ENCODE results near the gene HOXA6.

HOXA6 gene

DNA sequence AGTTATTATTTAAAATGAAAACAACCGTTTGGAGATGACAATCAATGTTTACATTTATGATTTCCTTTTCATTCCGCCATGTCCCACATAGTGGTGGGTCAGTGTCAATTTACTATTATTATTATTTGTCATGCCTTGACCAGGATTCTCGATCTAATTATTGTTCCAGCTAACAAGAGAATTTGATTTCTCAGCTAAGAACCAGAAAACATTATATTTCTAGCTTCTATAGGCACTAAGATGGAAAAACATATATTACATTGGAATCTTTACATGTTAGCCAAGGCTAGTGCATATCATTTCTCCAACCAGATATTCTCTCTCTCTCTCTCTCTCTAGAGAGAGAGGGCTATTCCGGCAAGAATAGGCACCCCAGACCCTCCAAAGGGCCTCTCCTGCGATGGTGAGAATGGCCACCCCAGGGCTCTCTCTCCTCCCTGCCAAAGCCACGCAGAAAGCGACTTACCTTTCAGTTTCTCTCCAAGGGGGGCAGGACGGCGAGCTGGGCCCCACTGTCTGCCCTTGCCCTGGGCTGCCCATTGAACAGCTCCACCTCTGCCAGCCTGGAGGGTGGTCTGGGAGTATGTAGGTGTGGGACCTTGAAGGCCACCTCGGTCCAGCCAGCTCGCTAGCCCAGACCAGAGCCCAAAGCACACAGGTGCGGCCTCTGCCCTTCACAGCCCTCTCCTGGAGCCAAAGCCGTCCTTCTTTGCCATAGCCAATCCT, 2.4 kb upstream of the HOXA6 start:
- DNase-seq (ENCODE audit: low read depth), result no peak

DNA sequence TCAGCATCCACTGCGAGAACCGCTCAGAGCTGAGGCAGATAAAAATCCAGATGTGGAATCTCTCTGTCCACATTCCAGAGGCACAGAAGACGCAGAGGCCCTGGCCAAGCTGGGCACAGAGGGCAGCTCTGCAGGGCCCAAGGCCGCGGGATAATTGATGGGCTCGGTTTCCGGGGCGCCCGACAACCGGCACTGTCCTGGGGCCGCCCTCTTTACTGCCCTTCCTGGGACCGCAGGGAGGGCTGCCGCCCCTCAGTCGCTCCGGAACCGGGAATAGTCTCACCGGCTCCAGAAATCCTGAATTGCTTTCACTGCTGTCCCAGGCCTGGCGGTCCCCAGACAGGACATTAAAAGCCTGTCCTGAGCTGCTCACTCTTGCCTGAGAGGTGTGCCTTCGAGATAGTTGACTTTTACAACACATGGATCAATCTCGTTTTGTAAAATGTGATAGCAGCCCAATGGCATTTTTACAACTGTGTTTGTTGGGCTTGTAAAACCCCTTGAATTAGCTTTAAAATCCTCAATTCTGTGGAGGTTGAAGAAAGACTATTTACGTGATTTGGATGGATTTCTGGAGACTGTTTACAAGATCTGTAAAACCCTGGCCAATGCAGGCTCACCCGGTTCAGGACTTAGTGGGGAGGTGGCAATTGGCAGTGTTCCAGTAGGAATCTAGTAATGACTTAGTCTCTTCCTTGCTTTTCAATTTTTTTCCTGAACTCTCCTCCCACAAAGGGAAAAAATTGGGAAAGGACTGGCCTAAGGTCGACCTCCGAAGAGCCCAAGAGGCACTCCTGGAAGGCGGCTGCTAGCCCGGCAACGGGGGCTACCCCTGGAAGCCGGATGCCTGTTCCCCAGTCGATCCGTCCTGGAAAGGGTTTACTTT, 1.4 kb upstream of the HOXA6 start:
- DNase-seq (ENCODE audit: low read depth), result no peak

DNA sequence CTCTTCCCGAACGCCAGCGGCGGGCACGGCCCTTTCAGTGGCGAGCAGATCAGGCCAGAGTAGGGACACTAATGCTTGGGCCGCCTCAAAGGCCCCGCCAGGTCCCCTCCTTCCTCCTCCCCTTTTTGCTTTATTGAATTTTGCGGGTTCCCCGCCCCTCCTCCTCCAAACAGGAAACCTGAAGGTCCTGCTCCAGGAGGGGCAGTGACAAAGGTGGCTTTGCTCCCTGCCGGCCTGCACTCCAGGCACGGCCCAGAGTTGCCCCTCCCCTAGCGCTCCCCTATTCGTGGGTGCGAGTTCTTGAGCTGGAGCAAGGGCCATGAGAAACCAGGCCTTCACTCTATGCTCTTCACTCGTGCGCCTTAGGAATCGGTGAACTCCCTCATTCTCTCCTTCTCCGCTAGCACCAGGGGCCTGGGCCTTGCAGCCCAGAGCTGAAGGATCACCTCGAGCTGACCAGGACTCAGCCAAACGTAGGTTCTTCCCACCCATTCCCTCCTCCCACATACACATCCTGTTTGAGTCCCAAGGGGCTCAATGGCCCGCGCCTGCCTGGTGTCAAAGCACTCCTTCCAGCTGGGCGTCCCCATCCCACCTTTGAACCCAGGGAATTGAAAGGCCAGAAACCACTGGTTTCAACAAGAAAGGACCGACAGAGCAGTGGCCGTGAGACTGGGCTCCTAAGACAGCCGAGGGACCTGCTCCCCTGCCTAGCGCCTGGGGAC, 619 bp upstream of the HOXA6 start:
- no peak for DNase-seq (ENCODE audit: low read depth)

DNA sequence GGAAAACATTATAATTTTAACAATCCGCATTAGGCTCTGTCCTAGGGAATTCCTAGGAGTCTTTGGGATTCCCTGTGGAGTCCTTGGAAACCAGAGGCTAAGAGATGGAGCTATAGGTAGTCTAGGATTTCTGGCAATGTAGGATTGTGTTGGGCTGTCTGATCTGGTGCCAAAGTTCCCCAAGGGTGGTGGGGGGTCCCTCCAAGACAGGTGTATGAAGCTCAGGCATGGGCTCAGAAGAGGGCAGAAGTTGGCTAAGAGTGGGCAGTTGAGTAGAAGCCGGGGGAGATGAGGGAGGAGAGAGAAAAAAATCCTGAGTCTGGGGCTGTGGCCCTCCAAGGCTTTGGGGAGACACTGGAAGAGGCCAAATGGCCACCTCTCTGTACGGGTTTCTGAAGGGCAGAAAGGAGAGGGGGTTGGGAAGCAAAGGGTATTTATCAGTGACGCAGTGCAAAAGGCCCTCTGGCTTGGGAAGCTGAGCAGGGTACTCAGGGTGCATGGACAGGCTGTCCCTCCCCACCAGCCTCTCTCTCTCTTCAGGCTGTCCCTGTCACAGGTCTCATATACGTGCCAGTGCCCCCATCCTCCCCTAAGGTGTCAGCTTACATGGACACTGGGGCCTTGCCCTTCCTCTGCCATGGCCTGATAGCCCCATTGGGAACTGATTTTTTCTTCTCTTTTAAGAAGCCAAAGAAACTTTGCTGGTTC, 929 bp downstream of the HOXA6 start:
- no peak for DNase-seq (ENCODE audit: low read depth)

DNA sequence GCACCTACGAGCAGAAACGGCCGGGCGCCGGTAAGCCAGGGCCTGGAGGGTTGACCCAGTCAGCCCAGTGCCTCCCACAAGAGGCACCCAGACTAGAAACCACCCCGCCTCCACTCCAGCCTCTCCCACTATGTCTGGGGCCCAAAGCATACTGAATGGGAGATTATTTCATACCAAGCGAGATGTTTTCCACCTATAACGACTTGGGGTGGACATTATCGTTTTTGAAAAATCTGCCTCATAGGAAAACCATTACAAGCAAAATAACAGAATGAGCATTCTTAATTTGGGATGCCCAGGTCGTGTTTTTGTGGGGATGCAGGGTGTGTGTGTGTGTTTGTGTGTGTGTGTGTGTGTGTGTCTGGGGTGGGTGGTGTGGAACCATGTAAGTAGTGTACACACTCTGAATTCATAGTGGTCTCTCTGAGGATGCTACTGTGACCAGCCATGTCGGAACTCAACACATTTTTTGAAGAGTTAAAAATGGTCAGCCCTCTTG, 1.6 kb downstream of the HOXA6 start:
- no peak for DNase-seq (ENCODE audit: low read depth)

DNA sequence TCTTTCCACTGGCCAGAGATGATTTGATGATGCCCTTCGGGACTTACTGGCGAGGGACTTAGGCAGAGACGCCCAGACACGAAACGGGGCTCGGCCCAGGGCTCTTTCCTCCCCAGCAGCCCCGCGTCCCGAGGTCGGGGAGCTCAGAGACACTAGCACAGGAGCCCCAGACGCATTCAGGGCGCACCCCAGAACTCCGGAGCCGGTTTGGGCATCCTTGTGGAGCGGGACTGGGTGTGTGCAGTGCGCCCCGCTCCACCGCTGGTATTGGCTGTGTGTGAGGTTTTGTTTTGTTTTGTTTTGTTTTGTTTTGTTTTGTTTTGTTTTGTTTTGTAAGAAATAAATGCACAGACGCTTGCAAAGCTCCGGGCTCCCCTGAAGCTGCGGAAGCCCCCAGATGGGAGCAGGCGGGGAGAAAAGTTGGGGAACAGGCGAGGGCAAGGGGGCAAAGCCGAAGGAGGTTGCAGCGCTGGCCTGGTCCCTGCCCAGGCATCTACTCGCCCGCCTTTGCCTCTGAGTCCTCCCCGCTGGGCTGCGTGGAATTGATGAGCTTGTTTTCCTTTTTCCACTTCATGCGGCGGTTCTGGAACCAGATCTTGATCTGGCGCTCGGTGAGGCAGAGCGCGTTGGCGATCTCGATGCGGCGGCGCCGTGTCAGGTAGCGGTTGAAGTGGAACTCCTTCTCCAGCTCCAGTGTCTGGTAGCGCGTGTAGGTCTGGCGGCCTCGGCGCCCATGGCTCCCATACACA, 2.2 kb downstream of the HOXA6 start:
- no peak for DNase-seq (ENCODE audit: low read depth)

DNA sequence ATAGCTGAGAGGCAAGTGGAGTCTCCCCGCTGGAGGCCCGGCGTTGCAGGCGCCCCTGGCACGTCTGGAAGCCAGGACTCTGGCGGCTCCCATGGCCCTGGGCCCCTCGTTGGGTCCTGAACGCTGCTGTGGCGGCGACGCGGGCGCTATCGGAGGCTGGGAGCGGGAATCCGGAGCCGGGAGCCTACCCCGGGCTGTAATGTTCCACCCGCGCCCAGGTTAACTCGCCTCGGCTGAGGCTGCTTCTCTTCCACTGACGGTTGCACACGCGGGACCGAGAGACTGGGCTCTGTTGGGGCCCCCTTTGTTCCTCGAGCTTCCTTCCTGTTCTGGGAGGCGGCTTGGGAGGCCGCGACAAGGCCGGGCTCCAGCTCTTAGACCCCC, 2.8 kb downstream of the HOXA6 start:
- no peak for DNase-seq (ENCODE audit: low read depth)

DNA sequence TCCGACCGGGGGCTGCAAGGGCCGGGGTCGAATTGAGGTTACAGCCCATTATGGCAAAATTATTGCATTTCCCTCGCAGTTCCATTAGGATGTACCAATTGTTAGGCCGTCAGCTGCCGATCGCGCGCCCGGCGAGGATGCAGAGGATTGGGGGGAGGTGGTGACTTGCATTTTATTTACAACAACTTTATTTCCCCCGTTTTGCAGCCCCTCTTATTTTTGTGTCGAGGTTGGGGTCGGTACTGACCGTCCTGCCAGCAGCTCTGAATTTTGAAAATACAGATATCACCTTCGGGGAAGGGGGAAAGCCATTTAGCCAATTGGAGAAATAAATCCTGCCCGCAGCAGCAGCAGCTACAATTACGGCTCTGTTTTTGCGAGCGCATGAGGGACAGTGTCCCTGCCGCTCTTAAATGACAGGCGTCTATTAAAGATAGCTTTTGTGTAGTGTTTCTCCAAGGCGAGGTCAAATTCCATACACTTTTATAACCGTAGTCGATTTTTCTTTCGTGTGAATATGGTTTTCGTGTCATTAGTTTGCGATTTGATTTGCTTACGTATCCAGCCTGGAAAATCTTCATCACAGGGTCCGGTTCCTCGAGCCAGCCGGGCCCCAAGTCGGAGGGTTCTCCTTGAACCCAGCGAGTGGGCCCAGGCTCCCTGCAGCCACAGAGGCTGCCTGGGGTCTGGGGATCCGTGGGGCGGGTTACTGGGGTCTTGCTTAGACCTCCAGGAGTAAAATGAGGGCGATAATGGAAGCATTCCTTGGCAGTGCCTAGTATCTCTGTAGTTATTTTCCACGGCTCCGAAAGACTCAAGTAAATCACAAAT, 3.4 kb downstream of the HOXA6 start:
- no peak for DNase-seq (ENCODE audit: low read depth)

DNA sequence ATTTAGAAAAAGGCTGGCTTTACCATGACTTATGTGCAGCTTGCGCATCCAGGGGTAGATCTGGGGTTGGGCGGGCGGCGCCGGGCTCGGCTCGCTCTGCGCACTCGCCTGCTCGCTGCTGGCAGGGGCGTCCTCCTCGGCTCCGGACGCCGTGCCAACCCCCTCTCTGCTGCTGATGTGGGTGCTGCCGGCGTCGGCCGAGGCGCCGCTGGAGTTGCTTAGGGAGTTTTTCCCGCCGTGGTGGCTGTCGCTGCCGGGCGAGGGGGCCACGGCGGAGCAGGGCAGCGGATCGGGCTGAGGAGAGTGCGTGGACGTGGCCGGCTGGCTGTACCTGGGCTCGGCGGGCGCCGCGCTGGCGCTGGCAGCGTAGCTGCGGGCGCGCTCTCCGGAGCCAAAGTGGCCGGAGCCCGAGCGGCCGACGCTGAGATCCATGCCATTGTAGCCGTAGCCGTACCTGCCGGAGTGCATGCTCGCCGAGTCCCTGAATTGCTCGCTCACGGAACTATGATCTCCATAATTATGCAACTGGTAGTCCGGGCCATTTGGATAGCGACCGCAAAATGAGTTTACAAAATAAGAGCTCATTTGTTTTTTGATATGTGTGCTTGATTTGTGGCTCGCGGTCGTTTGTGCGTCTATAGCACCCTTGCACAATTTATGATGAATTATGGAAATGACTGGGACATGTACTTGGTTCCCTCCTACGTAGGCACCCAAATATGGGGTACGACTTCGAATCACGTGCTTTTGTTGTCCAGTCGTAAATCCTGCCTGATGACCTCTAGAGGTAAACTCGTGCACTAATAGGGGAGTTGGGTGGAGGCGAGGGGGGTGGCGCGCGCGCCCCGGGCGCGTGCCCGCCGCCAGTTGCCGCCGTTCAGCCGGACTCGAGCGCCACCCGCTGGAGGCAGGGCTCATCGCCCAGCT, 4.3 kb downstream of the HOXA6 start, which contains the start of gene HOXA5:
TSS of gene HOXA5 (minus strand) at position 659 of the 927 bp plus-strand sequence. CDS start at position 585, 74 bp downstream.
- peak; percentile 46 for DNase-seq (ENCODE audit: low read depth)

DNA sequence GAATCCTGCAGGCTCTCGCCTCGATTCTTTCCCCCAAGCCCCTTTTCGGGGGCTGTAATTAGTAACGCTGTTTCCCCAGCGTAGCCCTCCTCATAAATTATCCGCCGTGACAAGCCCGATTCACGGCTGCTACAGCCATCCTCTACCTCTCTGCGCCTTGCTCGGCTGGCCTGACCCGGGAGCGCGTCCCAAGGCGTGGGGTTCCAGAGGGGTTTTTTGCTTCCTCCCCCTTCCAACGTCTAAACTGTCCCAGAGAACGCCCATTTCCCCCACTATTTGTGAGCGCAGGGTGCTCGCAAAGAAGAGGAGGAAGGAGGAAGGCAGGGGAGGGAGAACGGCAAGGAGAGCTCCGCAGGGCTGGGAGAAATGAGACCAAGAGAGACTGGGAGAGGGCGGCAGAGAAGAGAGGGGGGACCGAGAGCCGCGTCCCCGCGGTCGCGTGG, 5.0 kb downstream of the HOXA6 start:
- DNase-seq (ENCODE audit: low read depth), result no peak

DNA sequence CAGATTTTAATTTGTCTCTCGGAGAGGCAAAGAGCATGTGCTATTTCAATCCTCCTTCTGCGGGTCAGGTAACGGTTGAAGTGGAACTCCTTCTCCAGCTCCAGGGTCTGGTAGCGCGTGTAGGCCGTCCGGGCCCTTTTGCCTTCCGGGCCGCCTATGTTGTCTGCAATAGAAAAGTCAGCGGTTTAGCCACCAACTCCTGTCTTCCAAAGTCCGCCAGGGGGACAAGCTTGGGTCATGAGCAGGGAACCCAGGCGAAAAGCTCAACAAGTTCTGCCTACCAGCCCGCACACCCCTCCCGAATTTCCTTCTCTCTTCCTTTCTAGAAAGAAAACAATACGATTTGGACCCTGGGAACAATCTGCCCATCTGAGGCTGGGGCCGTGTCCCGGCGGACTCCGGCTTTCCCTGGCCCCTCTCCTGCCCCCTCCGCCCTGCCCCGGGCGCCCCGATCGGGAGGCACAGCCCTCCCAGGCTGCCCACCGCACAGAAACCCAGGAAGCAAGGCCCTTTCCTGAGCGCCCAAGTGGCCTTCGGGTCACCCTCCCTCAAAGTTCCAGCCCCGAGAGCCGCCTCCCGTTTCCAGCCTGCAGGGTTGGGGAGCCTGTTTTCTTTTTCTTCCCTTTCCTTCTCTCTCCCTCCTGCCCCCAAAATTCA, 5.5 kb downstream of the HOXA6 start:
- no peak for DNase-seq (ENCODE audit: low read depth)

DNA sequence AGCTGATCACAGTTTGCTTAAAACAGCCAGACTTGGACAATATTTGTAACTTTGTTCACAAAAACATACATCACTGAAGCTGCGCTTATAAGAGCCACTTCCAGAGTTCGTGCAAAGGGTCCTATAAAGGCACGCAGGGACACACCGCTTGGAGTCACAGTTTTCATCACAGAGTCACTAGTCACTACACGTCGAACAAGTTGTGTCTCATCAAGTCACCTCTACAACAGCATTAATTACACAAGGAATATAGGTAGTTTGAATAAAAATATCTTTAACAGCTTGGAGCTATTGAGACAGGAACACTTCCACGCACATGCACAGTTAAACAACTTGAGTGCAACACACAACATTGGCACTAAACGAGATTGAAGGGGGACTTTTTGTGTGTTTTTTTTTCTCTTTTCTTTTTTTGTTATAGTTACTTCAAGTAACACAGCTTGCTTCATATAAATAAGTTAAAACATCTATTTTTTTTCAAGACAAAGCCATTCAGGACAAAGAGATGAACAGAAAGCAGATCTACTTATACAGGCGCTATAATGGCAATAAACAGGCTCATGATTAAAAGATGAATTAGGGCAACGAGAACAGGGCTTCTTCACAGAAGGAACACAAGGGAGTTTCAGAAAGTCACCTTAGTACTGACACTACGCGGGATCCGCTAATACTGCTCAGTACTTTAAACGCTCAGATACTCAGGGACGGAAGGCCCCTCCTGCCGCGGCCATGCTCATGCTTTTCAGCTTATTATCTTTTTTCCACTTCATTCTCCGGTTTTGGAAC, 6.2 kb downstream of the HOXA6 start:
- no peak for DNase-seq (ENCODE audit: low read depth)

DNA sequence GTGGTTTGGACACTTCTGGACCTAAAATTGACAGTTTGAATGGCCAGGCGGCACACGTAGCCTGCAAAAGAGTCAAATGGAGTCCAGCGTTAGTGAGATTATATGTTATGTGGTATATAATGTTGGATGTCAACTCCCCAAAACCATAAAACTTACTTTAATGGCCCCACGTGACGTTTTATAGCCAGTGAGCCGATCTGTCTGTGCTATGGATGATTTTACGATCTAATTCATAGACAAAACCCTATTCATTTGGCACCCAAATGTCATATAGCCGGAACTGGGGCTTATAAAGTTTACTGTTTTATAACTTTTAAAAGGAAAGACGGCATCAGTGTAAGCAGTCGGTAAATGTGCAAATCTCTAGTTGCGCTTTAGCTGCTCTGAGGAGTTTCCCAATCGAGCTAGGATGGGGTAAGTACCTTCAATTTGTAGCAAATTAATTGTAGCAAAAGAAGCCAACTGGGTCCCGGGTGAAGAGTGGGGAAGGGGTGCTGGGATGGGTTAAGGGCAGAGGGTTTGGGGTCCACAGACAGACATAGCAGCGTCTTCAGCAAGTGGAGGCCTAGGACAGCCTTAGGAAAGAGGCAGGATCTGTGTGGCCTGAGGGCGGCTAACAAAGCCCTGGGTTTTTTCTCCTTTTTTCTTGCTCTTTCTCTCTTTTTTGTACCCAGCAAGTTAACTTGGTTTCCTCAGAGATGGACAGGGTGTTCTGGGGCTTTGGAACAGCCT, 7.3 kb downstream of the HOXA6 start:
- DNase-seq (ENCODE audit: low read depth), result no peak

DNA sequence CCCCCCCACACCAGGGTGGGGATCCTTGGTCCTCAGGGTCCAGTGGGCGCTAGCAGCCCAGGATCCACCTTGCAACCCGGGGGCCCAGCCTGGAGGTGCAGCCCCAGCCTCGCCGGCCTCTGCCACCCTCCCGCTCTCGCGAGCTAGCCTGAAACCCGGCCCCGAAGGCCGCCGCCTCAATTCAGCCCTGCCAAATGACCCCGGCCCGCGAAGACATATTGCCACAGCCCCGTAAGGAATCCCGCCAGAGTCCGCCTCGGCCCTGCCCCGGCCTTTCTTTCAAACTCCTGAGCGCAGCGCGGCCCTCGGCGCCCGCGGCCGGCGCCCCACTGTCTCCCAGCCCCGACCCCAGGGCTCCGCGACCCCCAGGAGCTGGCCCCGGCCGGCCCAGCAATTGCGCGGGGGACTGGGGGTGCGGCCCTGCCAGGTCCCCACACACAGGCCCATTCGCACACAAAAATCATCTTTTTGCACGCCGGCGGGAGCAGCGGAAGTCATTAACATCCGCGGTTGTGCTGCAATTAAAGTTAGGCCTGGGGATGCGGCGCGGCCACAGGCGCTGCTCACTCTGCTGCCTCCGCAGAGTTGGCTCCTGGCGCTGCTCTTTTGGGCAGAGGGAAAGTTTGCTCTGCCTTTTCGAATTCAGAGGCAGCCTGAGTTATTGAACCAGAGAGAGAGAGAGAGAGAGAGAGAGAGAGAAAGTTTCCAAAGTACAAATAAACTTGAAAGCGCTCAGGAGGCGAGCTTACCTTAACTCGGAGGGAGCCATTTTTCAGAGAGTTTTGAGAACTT, 8.0 kb downstream of the HOXA6 start:
- no peak for DNase-seq (ENCODE audit: low read depth)

DNA sequence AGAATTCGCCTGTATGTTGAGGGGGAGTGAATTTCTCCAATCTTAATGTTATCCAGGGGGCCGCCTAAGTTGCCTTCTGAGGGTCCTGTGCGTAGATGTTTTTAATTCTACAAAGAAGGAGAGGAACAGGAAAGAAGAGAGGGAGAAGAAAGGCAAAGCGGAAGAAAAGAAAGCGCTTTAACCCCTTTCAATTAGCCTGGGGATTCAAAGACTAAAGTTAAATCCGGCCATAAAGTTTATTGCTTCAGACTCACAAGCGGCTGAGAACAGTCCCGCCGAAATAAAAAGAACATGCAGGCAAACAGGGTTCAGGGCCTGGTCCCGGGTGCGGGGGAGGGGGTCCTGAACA, 8.6 kb downstream of the HOXA6 start:
- no peak for DNase-seq (ENCODE audit: low read depth)

DNA sequence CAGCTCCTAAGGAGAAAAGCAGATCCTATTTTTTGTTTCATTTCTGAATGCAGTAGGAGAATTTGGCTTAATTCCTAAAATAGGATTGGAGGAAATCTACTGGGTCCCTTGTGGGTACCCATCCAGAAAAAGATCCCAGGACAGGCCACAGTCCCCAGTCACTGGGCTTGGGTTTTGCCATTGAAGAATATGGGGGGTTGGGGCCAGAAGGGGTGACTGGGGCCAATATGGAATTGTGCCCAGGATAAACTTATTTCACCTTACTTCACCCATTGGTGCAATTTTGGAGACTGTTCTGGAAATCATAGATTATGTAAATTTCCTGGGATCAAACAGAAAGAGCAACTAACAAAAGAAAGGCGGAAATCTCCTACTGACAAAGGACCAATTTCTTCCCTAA, 9.1 kb downstream of the HOXA6 start:
- DNase-seq (ENCODE audit: low read depth), result no peak
